A549 (cell line): ENCODE results near the gene HOXD1. TPM values are rescaled to one million over a fixed set of nuclear protein-coding genes. Genes with fewer than 3 reads are reported as not detected.

Source experiments
- ATAC-seq, 2 experiments: fragments of 200-7000 bp in 1 of 2; fragments of >200 bp in 1 of 2; cut with Nextera tagmentation in 1 of 2; cut with Tn5 transposase in 1 of 2; 3 replicates each; pipeline versions ENCODE4 v1.8.0 to v1.9.1; 2018 to 2020; ENCODE audit warnings: mild to moderate bottlenecking in 1 of 2, moderate library complexity in 1 of 2
- CTCF ChIA-PET: fragments of 300-600 bp; sonication (Branson Sonifier 250); formaldehyde crosslinking; extraction: SDS; loops from one replicate; lab custom pipeline; 2021; ENCODE audit warnings: antibody characterized with exemption, inconsistent platforms; lab: Yijun Ruan, JAX
- POLR2A ChIA-PET: fragments of 350-600 bp; formaldehyde crosslinking; extraction: SDS; loops from one replicate; lab custom pipeline; 2021; ENCODE audit warnings: antibody characterized with exemption, inconsistent platforms; lab: Yijun Ruan, JAX
- DNase-seq, 2 experiments: peaks; one replicate each; pipeline versions ENCODE4 v3.0.0 to v3.0.0-alpha.2; 2011 to 2016; ENCODE audit warnings: low read depth in 1 of 2, low spot score in 1 of 2
- FAIRE-seq: peaks from 2 replicates; lab custom pipeline; 2011; peaks lifted over from hg19 to GRCh38; lab: Jason Lieb, UNC
- H3K27ac ChIP-seq, 2 experiments: fragments of >200 bp; sonication (Bioruptor Twin); formaldehyde crosslinking; 3 replicates each; pipeline ENCODE4 v1.5.1; 2016 to 2017
- H3K4me1 ChIP-seq: fragments of >200 bp; sonication (Bioruptor Twin); formaldehyde crosslinking; 3 replicates; pipeline ENCODE4 v1.6.1; 2016
- H3K4me2 ChIP-seq: fragments of >200 bp; sonication (Bioruptor Twin); formaldehyde crosslinking; 3 replicates; pipeline ENCODE4 v1.6.1; 2016
- H3K4me3 ChIP-seq: fragments of >200 bp; sonication (Bioruptor Twin); formaldehyde crosslinking; 3 replicates; pipeline ENCODE4 v1.5.1; 2016
- H3K9me3 ChIP-seq: fragments of >200 bp; sonication (Bioruptor Twin); formaldehyde crosslinking; 3 replicates; pipeline ENCODE4 v1.6.1; 2016
- BHLHE40 ChIP-seq: IDR thresholded peaks from 2 replicates; pipeline ENCODE4 v1.6.1; 2012; ENCODE audit warnings: low read depth, low read length, inconsistent platforms
- CEBPB ChIP-seq, 2 experiments: fragments of >200 bp in 1 of 2; sonication (Bioruptor Twin) in 1 of 2; formaldehyde crosslinking in 1 of 2; IDR thresholded peaks; 2 replicates each; pipeline ENCODE4 v1.6.1; 2012 to 2016
- CHD2 ChIP-seq: fragments of 150-350 bp; IDR thresholded peaks from 2 replicates; pipeline ENCODE4 v1.6.1; 2014; ENCODE audit warnings: low read length; ENCODE audit not compliant: partially characterized antibody
- CHD4 ChIP-seq: fragments of 200-600 bp; sonication (generic); IDR thresholded peaks from 2 replicates; pipeline ENCODE4 v1.6.1; 2016; ENCODE audit warnings: antibody characterized with exemption, mild to moderate bottlenecking, borderline replicate concordance
- EHMT2 ChIP-seq: fragments of 200-600 bp; sonication (generic); IDR thresholded peaks from 2 replicates; pipeline ENCODE4 v1.6.1; 2016; ENCODE audit warnings: antibody characterized with exemption, low read depth, mild to moderate bottlenecking, moderate library complexity
- FOXS1 ChIP-seq: fragments of 250-450 bp; sonication (Bioruptor Pico); IDR thresholded peaks from 2 replicates; pipeline ENCODE4 v1.5.0; 2020; ENCODE audit warnings: mild to moderate bottlenecking, moderate library complexity
- GATA3 ChIP-seq: IDR thresholded peaks from 2 replicates; pipeline ENCODE4 v1.6.1; 2012; ENCODE audit warnings: borderline replicate concordance
- HDAC2 ChIP-seq: fragments of 200-600 bp; sonication (generic); IDR thresholded peaks from 2 replicates; pipeline ENCODE4 v1.6.1; 2016
- HEYL ChIP-seq: fragments of 250-450 bp; sonication (Bioruptor Pico); IDR thresholded peaks from 2 replicates; pipeline ENCODE4 v1.8.0; 2021; ENCODE audit warnings: mild to moderate bottlenecking, moderate library complexity
- JUN ChIP-seq, 2 experiments: fragments of >200 bp; sonication (Bioruptor Twin); formaldehyde crosslinking; IDR thresholded peaks; 2 replicates in 1 of 2; 3 replicates in 1 of 2; pipeline ENCODE4 v1.6.1; 2016 to 2017
- KDM5A ChIP-seq: fragments of 200-600 bp; sonication (generic); IDR thresholded peaks from 2 replicates; pipeline ENCODE4 v1.6.1; 2016; ENCODE audit warnings: antibody characterized with exemption, mild to moderate bottlenecking
- NPAS2 ChIP-seq: fragments of 250-450 bp; sonication (Bioruptor Pico); IDR thresholded peaks from 2 replicates; pipeline ENCODE4 v1.8.0; 2022; ENCODE audit warnings: mild to moderate bottlenecking, moderate library complexity, borderline replicate concordance
- NR3C1 ChIP-seq: fragments of >200 bp; sonication (Bioruptor Twin); formaldehyde crosslinking; IDR thresholded peaks from 3 replicates; pipeline ENCODE4 v1.6.1; 2017
- PHF8 ChIP-seq: fragments of 200-600 bp; sonication (generic); IDR thresholded peaks from 2 replicates; pipeline ENCODE4 v1.6.1; 2016; ENCODE audit warnings: low read depth, mild to moderate bottlenecking, antibody characterized with exemption, moderate library complexity, borderline replicate concordance
- RAD21 ChIP-seq, 2 experiments: fragments of >200 bp in 1 of 2; sonication (Bioruptor Twin) in 1 of 2; formaldehyde crosslinking in 1 of 2; IDR thresholded peaks in 1 of 2; conservative IDR thresholded peaks in 1 of 2; 2 replicates in 1 of 2; 3 replicates in 1 of 2; pipeline ENCODE4 v1.6.1; 2012 to 2018; ENCODE audit warnings: inconsistent platforms in 1 of 2
- RNF2 ChIP-seq: fragments of 200-600 bp; sonication (generic); IDR thresholded peaks from 2 replicates; pipeline ENCODE4 v1.6.1; 2016; ENCODE audit warnings: low read depth, mild to moderate bottlenecking, antibody characterized with exemption, moderate library complexity, borderline replicate concordance
- ZC3H11A ChIP-seq: fragments of 450-650 bp; IDR thresholded peaks from 2 replicates; pipeline ENCODE4 v1.6.1; 2014; ENCODE audit warnings: antibody characterized with exemption, mild to moderate bottlenecking
- ZNF302 ChIP-seq: fragments of 250-450 bp; sonication (Bioruptor Pico); IDR thresholded peaks from 2 replicates; pipeline ENCODE4 v1.9.0; 2021; ENCODE audit warnings: inconsistent platforms, mild to moderate bottlenecking, moderate library complexity
- WGBS: methylation state at CpG from one replicate; pipeline ENCODE4 v1.1.6; 2017; ENCODE audit errors: missing lambda C conversion rate; 5-methylcytosine and 5-hydroxymethylcytosine counted together
- polyA plus RNA-seq, 4 experiments: library from polyadenylated mRNA; depleted of rRNA in 3 of 4; stranded (reverse); fragments of >200 nt; fragmentation: RNase III in 1 of 4; extraction: RNeasy Plus Mini Kit Qiagen cat#74134 plus additional on column Dnase treatment in 1 of 4; gene quantifications; 2 replicates in 3 of 4; 3 replicates in 1 of 4; pipeline ENCODE4 v1.2.3, GENCODE V29; 2011 to 2017
- TF ChIP-seq, protein P1 (sequence below): fragments of 250-450 bp; sonication (Bioruptor Pico); IDR thresholded peaks from 2 replicates; pipeline ENCODE4 v1.5.0; 2020; ENCODE audit warnings: low read depth, mild to moderate bottlenecking, moderate library complexity
- TF ChIP-seq, protein P2 (sequence below): fragments of 250-450 bp; sonication (Bioruptor Pico); IDR thresholded peaks from 2 replicates; pipeline ENCODE4 v1.5.0; 2021; ENCODE audit warnings: mild to moderate bottlenecking, moderate library complexity, borderline replicate concordance
- TF ChIP-seq, protein P3 (sequence below): fragments of >200 bp; sonication (Bioruptor Twin); formaldehyde crosslinking; IDR thresholded peaks from 2 replicates; pipeline ENCODE4 v1.6.1; 2016
- TF ChIP-seq, protein P4 (sequence below): IDR thresholded peaks from 2 replicates; pipeline ENCODE4 v1.6.1; 2012; ENCODE audit warnings: low read depth, borderline replicate concordance
- TF ChIP-seq, protein P5 (sequence below): fragments of 450-650 bp; IDR thresholded peaks from 2 replicates; pipeline ENCODE4 v1.6.1; 2014; ENCODE audit warnings: antibody characterized with exemption

HOXD1 gene
- polyA plus RNA-seq, 2 of the 4 experiments (the other 2 are of a cell fraction) = 0.12 TPM

DNA sequence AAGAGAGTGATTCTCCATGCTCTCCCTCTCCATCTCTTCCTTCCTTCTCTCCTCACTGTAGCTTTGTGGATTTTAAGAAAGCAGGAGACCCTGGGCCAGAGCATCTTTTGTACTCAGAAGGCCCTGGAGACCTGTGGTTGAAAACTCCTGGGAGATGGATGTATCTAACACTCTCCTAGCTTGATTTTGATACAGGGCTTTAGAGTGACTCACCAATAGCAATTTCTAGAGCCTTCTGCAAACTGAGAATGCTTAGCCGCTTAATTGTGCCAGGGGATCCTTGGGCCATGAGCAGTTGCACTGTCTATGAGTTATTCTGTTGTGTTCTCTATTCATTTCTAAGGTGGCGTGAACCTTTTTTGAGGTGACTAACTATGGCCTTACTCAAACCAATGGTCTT, 17.7 kb downstream of the HOXD1 start:
- WGBS = 81% methylated on average over 2 of the region's 2 CpGs
- Histone ChIP-seq H3K27ac (no peak overlapping the region), H3K4me2 (no peak overlapping the region), H3K4me1 (no peaks in the 10 kb centered on the region), H3K4me3 (no peak overlapping the region), H3K9me3 (no peaks in the 10 kb centered on the region)
- FAIRE-seq = no peak
- ATAC-seq = no peak
- TF ChIP-seq, protein P1, sequence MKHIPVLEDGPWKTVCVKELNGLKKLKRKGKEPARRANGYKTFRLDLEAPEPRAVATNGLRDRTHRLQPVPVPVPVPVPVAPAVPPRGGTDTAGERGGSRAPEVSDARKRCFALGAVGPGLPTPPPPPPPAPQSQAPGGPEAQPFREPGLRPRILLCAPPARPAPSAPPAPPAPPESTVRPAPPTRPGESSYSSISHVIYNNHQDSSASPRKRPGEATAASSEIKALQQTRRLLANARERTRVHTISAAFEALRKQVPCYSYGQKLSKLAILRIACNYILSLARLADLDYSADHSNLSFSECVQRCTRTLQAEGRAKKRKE (CRISPR knock-in tag) = no peak
- TF ChIP-seq, protein P2, sequence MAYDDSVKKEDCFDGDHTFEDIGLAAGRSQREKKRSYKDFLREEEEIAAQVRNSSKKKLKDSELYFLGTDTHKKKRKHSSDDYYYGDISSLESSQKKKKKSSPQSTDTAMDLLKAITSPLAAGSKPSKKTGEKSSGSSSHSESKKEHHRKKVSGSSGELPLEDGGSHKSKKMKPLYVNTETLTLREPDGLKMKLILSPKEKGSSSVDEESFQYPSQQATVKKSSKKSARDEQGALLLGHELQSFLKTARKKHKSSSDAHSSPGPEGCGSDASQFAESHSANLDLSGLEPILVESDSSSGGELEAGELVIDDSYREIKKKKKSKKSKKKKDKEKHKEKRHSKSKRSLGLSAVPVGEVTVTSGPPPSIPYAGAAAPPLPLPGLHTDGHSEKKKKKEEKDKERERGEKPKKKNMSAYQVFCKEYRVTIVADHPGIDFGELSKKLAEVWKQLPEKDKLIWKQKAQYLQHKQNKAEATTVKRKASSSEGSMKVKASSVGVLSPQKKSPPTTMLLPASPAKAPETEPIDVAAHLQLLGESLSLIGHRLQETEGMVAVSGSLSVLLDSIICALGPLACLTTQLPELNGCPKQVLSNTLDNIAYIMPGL (CRISPR knock-in tag) = no peak
- TF ChIP-seq KDM5A = no peak
- no peak for TF ChIP-seq NPAS2 (CRISPR knock-in tag)
- no peak for TF ChIP-seq RAD21 (conservative IDR thresholded peaks at IDR 0.05 in 1 of 2, IDR thresholded peaks at IDR 0.05 in 1 of 2)
- TF ChIP-seq, protein P3, sequence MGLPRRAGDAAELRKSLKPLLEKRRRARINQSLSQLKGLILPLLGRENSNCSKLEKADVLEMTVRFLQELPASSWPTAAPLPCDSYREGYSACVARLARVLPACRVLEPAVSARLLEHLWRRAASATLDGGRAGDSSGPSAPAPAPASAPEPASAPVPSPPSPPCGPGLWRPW = no peak
- TF ChIP-seq BHLHE40 = no peak
- no peak for TF ChIP-seq ZNF302
- no peak for TF ChIP-seq RNF2
- no peak for TF ChIP-seq HDAC2
- TF ChIP-seq, protein P4, sequence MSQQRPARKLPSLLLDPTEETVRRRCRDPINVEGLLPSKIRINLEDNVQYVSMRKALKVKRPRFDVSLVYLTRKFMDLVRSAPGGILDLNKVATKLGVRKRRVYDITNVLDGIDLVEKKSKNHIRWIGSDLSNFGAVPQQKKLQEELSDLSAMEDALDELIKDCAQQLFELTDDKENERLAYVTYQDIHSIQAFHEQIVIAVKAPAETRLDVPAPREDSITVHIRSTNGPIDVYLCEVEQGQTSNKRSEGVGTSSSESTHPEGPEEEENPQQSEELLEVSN = no peak
- TF ChIP-seq GATA3 = no peak
- TF ChIP-seq, protein P5, sequence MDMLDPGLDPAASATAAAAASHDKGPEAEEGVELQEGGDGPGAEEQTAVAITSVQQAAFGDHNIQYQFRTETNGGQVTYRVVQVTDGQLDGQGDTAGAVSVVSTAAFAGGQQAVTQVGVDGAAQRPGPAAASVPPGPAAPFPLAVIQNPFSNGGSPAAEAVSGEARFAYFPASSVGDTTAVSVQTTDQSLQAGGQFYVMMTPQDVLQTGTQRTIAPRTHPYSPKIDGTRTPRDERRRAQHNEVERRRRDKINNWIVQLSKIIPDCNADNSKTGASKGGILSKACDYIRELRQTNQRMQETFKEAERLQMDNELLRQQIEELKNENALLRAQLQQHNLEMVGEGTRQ = no peak
- ChIA-PET CTCF (no interaction called here), POLR2A (no interaction called here)
- DNase-seq = no peak

DNA sequence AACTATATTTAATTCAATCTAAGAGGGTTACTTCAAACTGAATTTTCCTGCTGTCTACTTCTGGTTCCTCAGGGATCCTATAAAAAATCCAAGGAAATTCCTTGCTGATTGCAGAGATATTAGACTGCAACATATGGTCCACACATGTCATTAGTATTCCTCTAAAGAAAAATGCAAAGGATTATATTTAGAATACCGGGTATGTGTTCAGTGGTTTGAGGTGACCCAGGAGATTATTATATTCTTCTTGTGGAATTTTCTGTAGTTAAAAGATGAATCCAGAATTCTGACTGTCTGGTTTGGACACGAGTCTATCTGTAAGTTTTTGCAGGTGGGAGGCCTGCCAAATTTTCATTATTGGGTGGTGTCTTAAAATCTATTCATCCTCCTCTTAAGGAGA, 18.2 kb downstream of the HOXD1 start:
- POLR2A ChIA-PET = no interaction called here
- no peaks in the 10 kb centered on the region for H3K9me3 ChIP-seq
- CTCF ChIA-PET = no interaction called here
- H3K27ac ChIP-seq = no peak overlapping the region
- FAIRE-seq (no peak), DNase-seq (no peak), ATAC-seq (no peak)
- no peak overlapping the region for H3K4me3 ChIP-seq
- H3K4me2 ChIP-seq = no peak overlapping the region
- 6% methylated on average over 2 of the region's 2 CpGs for WGBS
- TF ChIP-seq CHD2 (no peak), NPAS2 (CRISPR knock-in tag) (no peak), JUN (IDR thresholded peaks at IDR 0.05) (no peak), CHD4 (no peak), ZNF302 (no peak), ZC3H11A (no peak), NR3C1 (no peak), FOXS1 (CRISPR knock-in tag) (no peak), EHMT2 (no peak), CEBPB (IDR thresholded peaks at IDR 0.05) (no peak), RNF2 (no peak), HEYL (CRISPR knock-in tag) (no peak), PHF8 (no peak)
- TF ChIP-seq, protein P4 = no peak
- H3K4me1 ChIP-seq = no peaks in the 10 kb centered on the region
